Hematopoietic multipotent progenitor cell (in vitro differentiated cells): ENCODE data around the gene MAN2B2. TPM values are rescaled to one million over a fixed set of nuclear protein-coding genes. Genes with fewer than 3 reads are reported as not detected.

ENCODE experiments used
- DNase-seq, 3 donors: peaks; one replicate each; pipeline ENCODE4 v3.0.0-alpha.2; 2011 to 2015; ENCODE audit warnings: low read depth in 2 of 3, low spot score in 2 of 3
- total RNA-seq: library from RNA; depleted of rRNA; stranded (reverse); fragments of >200 nt; gene quantifications from one replicate; pipeline ENCODE4 v1.2.3, GENCODE V29; 2012

MAN2B2 gene
- 39.6 TPM for total RNA-seq

DNA sequence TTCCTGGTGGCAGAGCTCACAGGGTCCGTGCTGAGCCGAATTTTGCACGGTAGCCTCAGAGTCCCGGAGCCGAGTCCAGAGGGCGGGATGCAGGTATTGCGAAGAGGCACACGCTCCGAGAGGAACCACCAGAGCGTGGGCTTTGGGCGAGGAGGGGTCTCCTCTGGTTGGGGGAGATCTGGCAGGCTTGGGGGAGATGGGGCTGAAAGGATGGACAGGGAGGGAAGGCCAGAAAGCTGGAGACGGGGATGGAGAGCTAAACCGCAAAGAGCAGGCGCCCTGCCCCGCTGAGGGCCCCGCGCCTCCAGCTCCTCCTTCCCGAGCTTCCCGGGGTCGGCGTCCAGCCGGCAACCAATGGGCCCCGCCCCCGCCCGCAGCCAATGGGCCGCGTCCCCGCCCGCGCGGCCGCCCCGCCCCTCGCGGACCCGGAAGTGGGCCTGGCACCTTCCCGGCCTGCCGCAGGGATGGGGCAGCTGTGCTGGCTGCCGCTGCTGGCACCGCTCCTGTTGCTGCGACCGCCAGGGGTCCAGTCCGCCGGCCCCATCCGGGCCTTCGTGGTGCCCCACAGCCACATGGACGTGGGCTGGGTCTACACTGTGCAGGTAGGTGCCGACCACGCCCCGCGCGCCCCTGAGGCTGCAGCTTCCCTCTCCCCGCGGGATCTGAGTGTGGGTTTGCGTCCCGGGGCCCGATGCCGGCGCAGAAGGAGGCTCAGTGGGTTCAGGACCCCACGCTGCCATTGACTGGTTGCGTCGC is at the start of gene MAN2B2:
MAN2B2 (plus strand) TSS at position 443 of the 756 bp plus-strand sequence; CDS start at position 465, 22 bp downstream.
- peak; percentile 50 to 68 (median 65) for DNase-seq

DNA sequence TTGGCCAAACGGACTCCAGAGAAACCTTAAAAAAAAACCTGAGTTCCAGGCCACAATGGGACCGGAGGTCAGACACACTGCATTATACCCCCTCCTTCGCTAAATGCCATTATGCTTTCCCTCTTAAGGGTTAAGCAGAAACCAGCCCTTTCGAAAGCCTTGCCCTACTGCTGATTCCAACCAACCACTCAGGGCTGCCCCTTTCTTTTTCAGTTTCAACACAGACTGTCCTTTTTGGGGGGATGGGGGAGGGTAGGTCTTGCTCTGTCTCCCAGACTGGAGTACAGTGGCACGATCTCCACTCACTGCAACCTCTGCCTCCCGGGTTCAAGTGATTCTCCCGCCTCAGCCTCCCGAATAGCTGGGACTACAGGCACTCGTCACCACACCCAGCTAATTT is 49.5 kb upstream of the MAN2B2 start:
- DNase-seq = no peak

- no peak for DNase-seq
Measured at GRCh38 chr4:6526156-6526555, 48.8 kb upstream of the MAN2B2 start.

- no peak for DNase-seq
Measured at GRCh38 chr4:6526671-6527091, 48.3 kb upstream of the MAN2B2 start.

DNA sequence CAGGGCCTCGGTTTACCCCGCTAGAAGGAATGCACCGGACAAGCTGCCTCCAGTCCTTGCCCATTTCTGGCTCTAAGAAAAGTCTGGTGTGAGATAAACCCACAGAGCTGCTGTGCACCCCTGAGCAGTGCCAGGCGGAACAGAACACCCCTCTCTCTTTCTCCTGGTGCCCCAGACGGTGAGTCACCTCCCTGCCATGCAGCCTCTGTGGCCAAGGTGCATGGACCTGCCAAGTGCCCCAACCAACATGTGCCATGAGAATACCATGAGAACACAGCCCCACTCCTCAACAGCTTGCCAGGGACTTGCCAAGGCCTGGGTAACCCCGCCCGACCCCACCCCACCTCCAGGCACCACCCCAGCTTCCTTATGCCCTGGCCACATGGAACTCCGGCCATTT is 47.7 kb upstream of the MAN2B2 start:
- no peak for DNase-seq

DNA sequence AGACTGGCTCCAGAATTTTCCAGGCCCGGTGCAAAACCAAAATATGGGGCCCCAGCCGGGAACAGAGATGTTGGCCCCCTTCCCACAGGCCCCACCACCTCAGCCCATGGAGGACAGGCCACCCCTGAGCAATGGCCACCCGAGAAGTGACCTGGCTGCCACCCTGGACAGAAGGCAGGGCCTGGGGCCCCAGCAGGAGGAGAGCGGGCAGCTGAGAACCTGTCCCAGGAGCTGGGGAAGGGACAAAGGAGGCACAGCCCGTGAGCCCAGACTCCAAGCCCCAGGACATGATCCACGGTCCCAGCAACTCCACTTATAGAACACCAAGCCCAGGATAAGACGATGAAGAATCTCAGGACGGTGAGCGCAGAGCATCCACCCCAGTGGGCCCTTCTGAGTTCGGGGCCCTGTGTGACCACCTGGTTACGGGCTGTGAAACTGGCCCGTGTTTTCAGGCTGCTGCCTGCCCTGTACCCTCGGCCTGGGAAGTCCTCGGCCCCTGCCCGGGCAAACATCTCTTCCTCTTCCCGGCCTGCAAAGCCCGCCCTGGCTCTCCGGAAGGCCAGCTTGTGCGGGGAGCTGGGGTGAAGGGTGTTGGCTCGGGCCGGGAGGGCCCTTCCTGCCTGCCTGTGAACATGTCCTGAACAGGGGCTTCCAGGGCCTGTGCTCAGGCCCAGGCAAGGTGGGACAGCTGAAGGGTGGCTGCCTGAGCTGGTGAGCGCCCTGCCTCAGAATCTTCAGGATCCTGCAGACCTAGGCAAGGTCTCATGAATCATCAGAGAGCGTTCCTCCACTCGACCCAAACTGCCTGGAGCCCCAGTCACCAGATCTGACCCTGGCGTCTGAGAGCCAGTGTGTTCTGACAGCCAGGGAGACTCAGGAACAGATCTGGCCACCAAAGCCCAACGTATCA is 47.0 kb upstream of the MAN2B2 start:
- no peak for DNase-seq

GRCh38 chr4:6529021-6529420 is 46.0 kb upstream of the MAN2B2 start:
- no peak for DNase-seq

- no peak for DNase-seq
Measured at GRCh38 chr4:6530301-6530700, 44.7 kb upstream of the MAN2B2 start.

DNA sequence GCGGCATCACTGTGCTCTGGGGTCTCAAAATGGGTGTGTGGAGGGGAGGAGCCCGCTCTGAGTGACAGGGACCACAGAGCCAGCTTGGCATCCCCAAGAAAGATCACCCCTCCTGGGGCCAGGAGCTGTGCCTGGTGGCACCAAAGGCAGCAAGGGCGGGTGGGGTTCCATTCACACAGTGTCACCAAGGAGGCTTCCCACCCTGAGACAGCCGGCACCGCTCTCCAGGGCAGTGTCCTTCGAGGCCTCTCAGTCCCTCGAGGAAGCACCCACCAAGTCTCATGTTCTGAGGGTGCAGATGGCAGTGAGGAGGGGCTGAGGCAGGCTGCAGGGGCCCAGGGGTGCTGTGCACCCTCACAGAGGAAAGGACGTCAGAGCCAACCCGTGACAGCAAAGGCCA is 44.0 kb upstream of the MAN2B2 start:
- DNase-seq = no peak

DNA sequence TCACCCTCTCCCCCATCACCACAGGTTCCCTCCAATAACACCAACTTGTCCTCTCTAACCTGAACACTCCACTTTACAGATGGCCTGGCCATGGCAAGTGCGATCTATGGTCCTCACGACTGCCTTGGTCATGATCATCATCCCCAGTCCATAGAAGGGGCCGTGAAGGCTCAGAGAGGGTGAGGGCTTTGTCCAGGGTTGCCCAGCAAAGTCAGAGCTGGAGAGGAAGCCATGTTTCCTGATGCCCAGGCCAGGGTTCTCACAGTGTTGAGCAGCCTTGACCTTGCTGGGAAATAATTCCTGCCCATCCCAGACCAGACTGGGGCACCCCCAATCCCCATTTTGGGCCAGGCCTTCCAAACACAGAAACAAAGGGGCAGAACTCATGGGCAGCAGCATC is 42.9 kb upstream of the MAN2B2 start:
- DNase-seq = no peak

GRCh38 chr4:6532658-6533057 is 42.3 kb upstream of the MAN2B2 start:
- DNase-seq = no peak

GRCh38 chr4:6534050-6534449 is 40.9 kb upstream of the MAN2B2 start:
- DNase-seq = no peak

GRCh38 chr4:6534618-6535328 is 40.2 kb upstream of the MAN2B2 start:
- no peak for DNase-seq

GRCh38 chr4:6535329-6535692 is 39.7 kb upstream of the MAN2B2 start:
- DNase-seq = no peak

DNA sequence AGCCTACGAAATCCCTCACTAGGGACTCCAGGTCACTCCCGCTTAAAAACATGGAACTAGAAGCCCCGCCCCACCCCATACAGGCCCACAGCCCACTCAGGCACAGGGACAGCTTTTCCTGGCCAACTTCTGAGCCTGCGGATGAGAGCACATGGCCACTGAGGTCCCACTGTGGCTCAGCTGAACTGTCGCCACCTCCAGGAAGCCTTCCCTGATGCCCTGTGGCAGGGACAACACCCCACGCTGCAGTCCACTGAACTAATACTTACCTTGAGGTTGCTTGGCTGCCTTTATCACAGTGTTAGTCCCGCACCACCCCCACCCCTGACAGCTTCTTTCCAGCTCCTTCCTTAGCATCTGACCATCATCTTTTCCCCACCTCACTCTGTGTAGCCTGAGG is 39.3 kb upstream of the MAN2B2 start:
- DNase-seq = no peak

DNA sequence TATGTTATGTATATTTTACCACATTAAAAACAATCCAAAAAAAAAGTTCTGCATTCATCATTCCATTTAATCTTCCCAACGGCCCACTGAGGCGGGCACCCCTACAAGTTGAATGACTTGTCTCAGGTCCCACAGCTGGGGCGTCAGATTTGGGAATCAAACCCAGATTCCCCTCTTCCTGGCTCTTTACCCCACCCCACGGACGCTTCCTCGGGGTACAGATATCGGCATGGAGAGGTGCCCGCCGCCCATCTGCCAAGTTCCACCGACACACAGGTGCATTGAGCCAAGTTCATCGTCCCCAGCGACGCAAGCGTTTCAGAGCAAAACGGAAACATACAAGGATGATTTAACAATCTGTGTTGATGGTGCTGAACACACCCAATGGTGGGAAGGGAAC is 36.9 kb upstream of the MAN2B2 start:
- DNase-seq = no peak

GRCh38 chr4:6538575-6538974 is 36.4 kb upstream of the MAN2B2 start:
- DNase-seq = no peak

DNA sequence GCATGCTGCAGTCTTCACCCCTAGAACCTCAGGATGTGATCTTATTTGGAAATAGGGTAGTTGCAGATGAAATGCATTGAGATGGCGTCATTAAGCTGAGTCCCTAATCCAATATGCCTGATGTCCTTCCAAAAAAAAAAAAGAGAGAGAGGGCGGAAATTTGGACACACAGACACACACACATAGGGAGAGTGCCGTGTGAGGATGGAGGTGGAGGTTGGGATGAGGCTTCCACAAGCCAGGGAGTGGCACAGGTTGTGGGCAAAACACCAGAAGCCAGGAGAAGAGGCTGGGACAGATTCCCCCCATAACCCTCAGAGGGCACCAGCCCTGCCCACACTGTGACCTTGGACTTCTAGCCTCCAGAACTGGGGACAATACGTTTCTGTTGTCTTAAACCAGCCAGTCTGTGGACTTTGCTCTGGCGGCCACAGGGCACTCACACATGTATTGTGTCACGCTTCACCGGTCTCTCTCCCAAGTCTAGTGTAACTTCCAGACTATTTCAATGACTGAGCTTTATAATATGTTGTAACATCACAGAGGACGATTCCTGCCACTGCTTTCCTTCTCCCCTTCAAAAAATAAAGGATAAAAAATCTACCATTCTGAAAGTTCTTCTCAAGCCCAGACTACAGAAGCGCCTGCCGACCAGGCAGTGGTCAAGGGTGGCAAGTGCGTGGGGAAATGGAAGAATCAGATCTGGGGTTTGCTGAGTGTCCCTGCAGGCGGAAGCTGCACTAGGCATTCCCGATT is 35.8 kb upstream of the MAN2B2 start:
- no peak for DNase-seq

DNA sequence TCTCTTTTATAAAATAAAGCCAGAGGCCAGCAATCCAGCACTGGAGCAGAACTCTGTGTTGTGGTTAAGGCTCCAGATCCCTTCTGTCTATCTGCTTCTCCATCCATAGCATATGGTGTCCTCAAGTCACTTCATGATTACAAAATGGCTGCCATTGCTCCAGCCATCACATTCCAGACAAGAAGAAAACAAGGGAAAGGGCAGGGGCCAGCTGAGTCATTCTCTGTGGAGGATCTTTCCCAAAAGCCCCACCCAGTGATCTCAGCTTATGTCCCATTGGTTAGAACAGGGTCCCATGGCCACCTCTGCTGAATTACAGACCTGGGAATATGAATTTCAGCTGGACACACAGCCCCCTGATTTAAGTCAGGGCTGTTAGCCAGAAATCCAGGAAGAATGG is 34.1 kb upstream of the MAN2B2 start:
- DNase-seq = no peak

DNA sequence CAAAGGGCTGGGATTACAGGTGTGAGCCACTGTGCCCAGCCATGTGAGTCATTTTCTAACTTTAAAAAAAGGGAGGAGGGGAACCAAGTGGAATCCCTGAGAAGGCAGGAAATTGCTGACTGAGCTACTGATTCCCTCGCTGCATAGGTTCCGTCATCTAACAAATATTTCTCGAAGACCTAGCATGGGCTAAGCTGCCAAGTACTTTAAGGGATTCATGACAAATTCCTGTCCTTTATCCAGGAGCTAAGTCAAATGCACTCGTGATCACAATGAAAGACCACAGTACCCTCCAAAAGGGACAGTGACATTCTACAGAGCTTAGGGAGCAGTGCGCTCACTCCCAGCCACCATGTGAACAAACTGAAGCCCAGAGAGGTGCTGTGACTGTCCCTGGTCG is 33.2 kb upstream of the MAN2B2 start:
- no peak for DNase-seq

DNA sequence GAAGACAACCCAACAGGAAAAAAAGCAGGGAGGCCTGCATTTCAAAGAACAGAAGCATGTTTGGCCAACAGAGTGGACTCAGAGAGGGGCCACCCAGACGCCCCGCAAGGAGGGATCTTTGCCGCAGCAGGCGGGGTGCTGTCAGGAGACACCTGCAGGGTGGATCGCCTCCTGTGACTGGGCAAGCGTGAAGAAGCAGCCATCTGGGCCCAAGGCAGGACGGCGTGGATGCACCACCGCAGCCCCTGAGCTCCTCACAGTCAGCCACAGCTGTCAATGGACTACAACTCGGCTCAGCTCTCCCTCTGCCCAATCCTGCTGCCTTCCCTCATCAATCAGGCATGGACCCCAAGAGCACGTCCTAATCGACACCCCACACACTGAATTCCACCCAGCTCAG is 32.0 kb upstream of the MAN2B2 start:
- no peak for DNase-seq
